BLaER1 treated with 17β-estradiol and CSF1 and Interleukin-3, amounts not matched to agents 10 nM and 100 nM (cell line): ENCODE results near the gene KLHL24.
"Not testable (repeated sequence)": the region's sequence is repeated elsewhere in the genome, so short reads cannot be mapped to it uniquely, and the experiment has no call there.

Experiments
- H3K27ac ChIP-seq, 11 experiments: shearing (Covaris generic); formaldehyde crosslinking; 2 replicates each; pipeline ENCODE4 v1.8.1; 2022
- H3K27me3 ChIP-seq, 11 experiments: shearing (Covaris generic); formaldehyde crosslinking; 2 replicates each; pipeline ENCODE4 v1.8.1; 2022
- H3K36me3 ChIP-seq, 11 experiments: shearing (Covaris generic); formaldehyde crosslinking; 2 replicates each; pipeline ENCODE4 v1.8.1; 2022
- H3K4me1 ChIP-seq, 10 experiments: shearing (Covaris generic); formaldehyde crosslinking; 2 replicates each; pipeline ENCODE4 v1.8.1; 2022
- H3K4me2 ChIP-seq, 11 experiments: shearing (Covaris generic); formaldehyde crosslinking; 2 replicates each; pipeline ENCODE4 v1.8.1; 2022
- H3K4me3 ChIP-seq, 10 experiments: shearing (Covaris generic); formaldehyde crosslinking; 2 replicates each; pipeline ENCODE4 v1.8.1; 2022
- H3K9ac ChIP-seq, 11 experiments: shearing (Covaris generic); formaldehyde crosslinking; 2 replicates each; pipeline ENCODE4 v1.8.1; 2022
- H3K9me3 ChIP-seq, 11 experiments: shearing (Covaris generic); formaldehyde crosslinking; replicated peaks in 1 of 11; 2 replicates each; pipeline ENCODE4 v1.8.1; 2022
- H4K20me1 ChIP-seq, 11 experiments: shearing (Covaris generic); formaldehyde crosslinking; 2 replicates each; pipeline ENCODE4 v1.8.1; 2022
- Cebpa-rat ChIP-seq, 11 experiments: shearing (Covaris generic); IDR thresholded peaks; 2 replicates each; pipeline ENCODE4 v1.8.1; 2022

The KLHL24 gene

DNA sequence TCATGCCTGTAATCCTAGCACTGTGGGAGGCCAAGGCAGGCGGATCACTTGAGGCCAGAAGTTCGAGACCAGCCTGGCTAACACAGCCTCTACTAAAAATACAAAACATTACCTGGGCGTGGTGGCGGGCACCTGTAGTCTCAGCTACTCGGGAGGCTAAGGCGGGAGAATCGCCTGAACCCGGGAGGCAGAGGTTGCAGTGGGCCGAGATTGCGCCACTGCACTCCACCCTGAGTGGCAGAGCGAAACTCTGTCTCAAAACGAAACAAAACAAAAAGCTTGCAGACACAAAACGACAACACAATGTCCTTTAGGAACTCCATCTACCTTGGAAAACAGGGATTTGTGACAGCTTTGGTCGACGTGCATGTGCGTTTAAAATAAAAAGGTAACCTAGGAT lies 716 bp upstream of the KLHL24 start:
- peak overlapping the region; percentile 91 to 99 (median 96); a peak in 21 of 22 replicates for H3K27ac ChIP-seq
- H3K27me3 ChIP-seq: no peaks in the 10 kb centered on the region
- H3K4me1 ChIP-seq: peaks cover 18 to 26% (median 20%) of the 10 kb centered on the region in 10 experiments
- peak overlapping the region; percentile 80 to 98 (median 94); a peak in 17 of 20 replicates for H3K4me3 ChIP-seq
- H3K4me2 ChIP-seq: peak overlapping the region; percentile 67 to 93 (median 82)
- TF ChIP-seq Cebpa-rat (IDR thresholded peaks at IDR 0.05): peak in 3 of 11 experiments; percentile 39 to 69 (median 43); a peak in 2 of 22 replicates
- H3K9ac ChIP-seq: peak overlapping the region; percentile 92 to 99 (median 97); a peak in 21 of 22 replicates
- H4K20me1 ChIP-seq: peaks cover 0 to 32% (median 0%) of the 10 kb centered on the region in 11 experiments; a peak in 5 of 22 replicates
- H3K36me3 ChIP-seq: peaks cover 0 to 11% (median 0%) of the 10 kb centered on the region in 11 experiments; a peak in 2 of 22 replicates
- H3K9me3 ChIP-seq: 0 out of 22 replicates have a peak, but pooled peaks cover 0 to 2% (median 0%) of the 10 kb centered on the region in 11 experiments

DNA sequence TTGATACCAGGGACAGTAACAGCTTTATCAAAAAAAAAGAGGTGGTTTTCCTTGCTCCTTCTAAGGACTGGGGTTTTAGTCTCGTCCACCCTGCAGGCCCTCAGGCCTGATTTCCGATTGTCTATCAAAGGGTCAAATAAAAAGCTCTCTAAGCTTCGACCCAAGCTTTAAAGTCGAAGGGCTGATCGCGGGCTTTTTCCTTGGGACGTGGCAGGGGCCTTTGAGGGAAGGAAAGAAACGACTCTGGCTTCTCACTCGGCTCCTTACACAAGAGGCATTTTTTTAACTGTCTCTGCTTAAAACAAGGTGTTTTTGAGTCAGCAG lies 354 bp upstream of the KLHL24 start:
- H3K4me1 ChIP-seq: peaks cover 18 to 26% (median 20%) of the 10 kb centered on the region in 10 experiments
- H3K9ac ChIP-seq: peak overlapping the region; percentile 92 to 99 (median 97)
- peak overlapping the region; percentile 67 to 93 (median 82) for H3K4me2 ChIP-seq
- H4K20me1 ChIP-seq: peaks cover 0 to 35% (median 0%) of the 10 kb centered on the region in 11 experiments; a peak in 5 of 22 replicates
- peak overlapping the region; percentile 80 to 98 (median 94) for H3K4me3 ChIP-seq
- 0 out of 22 replicates have a peak, but pooled peaks cover 0 to 5% (median 0%) of the 10 kb centered on the region in 11 experiments for H3K9me3 ChIP-seq
- TF ChIP-seq Cebpa-rat (IDR thresholded peaks at IDR 0.05): 0 out of 22 replicates have a peak, but pooled peaks of 1 of the 11 experiments have one; percentile 2
- peak overlapping the region; percentile 91 to 99 (median 96) for H3K27ac ChIP-seq
- H3K27me3 ChIP-seq: no peaks in the 10 kb centered on the region
- peaks cover 0 to 11% (median 0%) of the 10 kb centered on the region in 11 experiments; a peak in 2 of 22 replicates for H3K36me3 ChIP-seq

DNA sequence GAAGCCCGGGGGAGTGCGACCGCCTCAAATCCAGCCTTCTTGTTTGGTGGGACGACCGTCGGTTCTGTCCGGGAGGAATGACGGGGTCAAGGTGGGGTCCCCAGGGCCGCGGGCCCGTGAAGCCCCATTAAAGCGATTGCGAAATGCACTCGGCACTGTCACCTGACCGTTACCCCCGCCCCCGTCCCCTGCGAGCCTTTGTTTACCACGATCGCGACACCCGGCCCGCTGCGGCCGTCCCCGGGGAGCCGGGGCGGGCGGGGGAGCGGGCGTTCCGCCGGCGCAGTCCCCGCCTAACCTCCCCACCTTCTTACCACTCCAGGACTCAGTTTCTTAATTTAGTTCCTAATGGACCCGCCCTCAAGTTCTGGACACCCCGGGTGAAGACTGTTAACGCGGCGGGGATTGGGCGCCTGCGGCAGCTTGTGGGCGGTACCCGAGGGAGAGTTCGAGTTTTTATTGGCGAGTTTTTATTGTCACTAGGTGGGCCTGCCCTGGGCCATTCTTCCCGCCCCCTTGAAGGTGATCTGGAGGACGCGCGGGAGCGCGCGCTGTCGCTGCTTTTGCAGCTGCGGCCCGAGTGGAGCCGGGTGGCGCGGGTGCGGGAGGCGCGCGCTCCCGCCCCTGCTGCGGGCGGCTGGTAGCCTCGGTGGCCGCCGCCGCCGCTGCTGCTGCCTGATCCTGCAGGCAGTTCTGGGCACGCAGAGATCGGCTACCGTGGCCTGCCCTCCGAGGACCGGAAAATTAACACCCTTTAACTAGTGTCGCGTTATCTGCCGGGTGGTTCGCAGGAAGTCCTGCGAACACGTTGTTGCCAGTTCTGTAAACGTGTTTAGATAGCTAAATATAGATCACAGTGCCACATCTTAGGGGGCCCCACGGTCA lies 1.0 kb downstream of the KLHL24 start:
- H3K9ac ChIP-seq: peak overlapping the region; percentile 92 to 99 (median 97)
- peaks cover 0 to 5% (median 0%) of the 10 kb centered on the region in 11 experiments; a peak in 2 of 22 replicates for H3K9me3 ChIP-seq
- peaks cover 0 to 11% (median 0%) of the 10 kb centered on the region in 11 experiments; a peak in 4 of 22 replicates for H3K36me3 ChIP-seq
- peak overlapping the region; percentile 80 to 98 (median 94) for H3K4me3 ChIP-seq
- peak overlapping the region; percentile 91 to 99 (median 96) for H3K27ac ChIP-seq
- peaks cover 18 to 26% (median 20%) of the 10 kb centered on the region in 10 experiments for H3K4me1 ChIP-seq
- peak overlapping the region; percentile 67 to 93 (median 88) for H3K4me2 ChIP-seq
- H4K20me1 ChIP-seq: peaks cover 0 to 49% (median 3%) of the 10 kb centered on the region in 11 experiments; a peak in 8 of 22 replicates
- peak; percentile 34 to 96 (median 88); a peak in 19 of 22 replicates for TF ChIP-seq Cebpa-rat (IDR thresholded peaks at IDR 0.05)
- H3K27me3 ChIP-seq: no peaks in the 10 kb centered on the region

DNA sequence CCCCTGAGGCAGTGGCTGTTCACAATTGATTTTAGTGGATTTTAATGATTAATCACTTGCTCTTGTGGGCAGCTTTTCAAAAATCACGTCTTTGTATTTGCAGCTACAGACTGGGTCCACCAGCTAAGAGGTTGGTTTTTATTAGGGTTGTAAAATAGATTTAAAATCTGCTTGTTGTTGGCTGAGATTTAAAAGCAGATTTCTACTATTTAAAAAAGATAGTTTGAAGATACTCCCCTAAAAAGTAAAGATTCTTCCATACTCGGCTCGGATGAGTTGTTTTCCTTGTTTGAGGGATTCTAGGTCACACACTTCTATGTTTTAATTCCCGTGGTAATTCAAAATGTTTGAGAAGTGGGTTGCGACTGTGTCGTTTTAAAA lies 1.7 kb downstream of the KLHL24 start:
- no peaks in the 10 kb centered on the region for H3K27me3 ChIP-seq
- no peak for TF ChIP-seq Cebpa-rat (IDR thresholded peaks at IDR 0.05)
- peaks cover 0 to 15% (median 0%) of the 10 kb centered on the region in 11 experiments; a peak in 5 of 22 replicates for H3K36me3 ChIP-seq
- H3K27ac ChIP-seq: peak overlapping the region; percentile 91 to 99 (median 96); a peak in 21 of 22 replicates
- peaks cover 18 to 26% (median 20%) of the 10 kb centered on the region in 10 experiments for H3K4me1 ChIP-seq
- H3K4me3 ChIP-seq: peak overlapping the region; percentile 80 to 98 (median 94)
- peaks cover 0 to 55% (median 8%) of the 10 kb centered on the region in 11 experiments; a peak in 9 of 22 replicates for H4K20me1 ChIP-seq
- H3K9me3 ChIP-seq: peaks cover 0 to 5% (median 0%) of the 10 kb centered on the region in 11 experiments; a peak in 2 of 22 replicates
- H3K9ac ChIP-seq: peak overlapping the region; percentile 92 to 99 (median 97)
- peak overlapping the region; percentile 67 to 93 (median 88) for H3K4me2 ChIP-seq

GRCh38 chr3:183637633-183638032 lies 2.2 kb downstream of the KLHL24 start:
- peak overlapping the region; percentile 80 to 98 (median 94); a peak in 19 of 20 replicates for H3K4me3 ChIP-seq

DNA sequence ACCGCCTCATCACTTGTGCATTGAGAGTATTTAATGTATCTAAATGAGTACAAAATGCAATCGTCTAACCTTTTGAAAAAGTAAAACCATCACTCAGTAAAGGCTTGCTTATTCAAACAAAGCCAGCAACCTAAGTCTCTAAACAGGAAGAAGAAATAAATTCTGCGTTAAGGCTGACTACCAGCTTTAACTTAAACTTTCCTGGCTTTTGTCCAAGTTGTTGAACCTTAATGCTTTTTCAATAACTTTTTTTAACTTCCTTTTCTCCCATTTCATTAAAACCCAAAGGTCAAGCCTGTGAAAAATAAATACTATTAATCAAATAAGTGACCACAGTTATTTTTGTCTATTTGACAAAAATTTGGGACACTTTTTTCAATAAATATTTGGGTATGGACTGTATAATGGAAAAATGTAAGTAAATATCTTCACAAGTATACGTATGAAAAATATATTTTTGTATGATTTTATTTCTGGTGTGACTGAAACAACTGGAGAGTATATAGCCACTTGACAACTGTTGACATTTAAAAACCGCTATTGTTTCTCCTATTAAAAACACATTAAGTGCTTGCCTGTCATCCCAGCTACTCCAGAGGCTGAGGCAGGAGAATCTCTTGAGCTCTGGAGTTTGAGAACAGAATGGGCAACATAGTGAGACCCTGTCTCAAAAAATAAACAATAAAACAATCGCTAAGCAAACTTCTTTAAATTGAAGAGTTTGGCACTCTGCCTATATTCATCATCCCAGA lies 2.9 kb downstream of the KLHL24 start:
- Histone ChIP-seq H3K36me3 (peaks cover 0 to 21% (median 6%) of the 10 kb centered on the region in 11 experiments; a peak in 10 of 22 replicates), H3K27me3 (no peaks in the 10 kb centered on the region), H3K4me1 (peaks cover 18 to 26% (median 20%) of the 10 kb centered on the region in 10 experiments), H4K20me1 (peaks cover 0 to 67% (median 13%) of the 10 kb centered on the region in 11 experiments; a peak in 9 of 22 replicates), H3K27ac (peak overlapping the region in 4 of 11 experiments; percentile 92 to 97 (median 94); a peak in 5 of 22 replicates), H3K4me3 (0 out of 20 replicates have a peak overlapping the region, but pooled peaks of 2 of the 10 experiments have one; percentile 93 to 95), H3K4me2 (peak overlapping the region; percentile 67 to 93 (median 88)), H3K9ac (peak overlapping the region in 4 of 11 experiments; percentile 92 to 99 (median 95); a peak in 5 of 22 replicates), H3K9me3 (peaks cover 0 to 5% (median 0%) of the 10 kb centered on the region in 11 experiments; a peak in 2 of 22 replicates)
- no peak for TF ChIP-seq Cebpa-rat (IDR thresholded peaks at IDR 0.05)

More at GRCh38 chr3:183637633-183638032, 2.2 kb downstream of the KLHL24 start:
- H4K20me1 ChIP-seq: peaks cover 0 to 61% (median 8%) of the 10 kb centered on the region in 11 experiments; a peak in 9 of 22 replicates
- peak overlapping the region; percentile 67 to 93 (median 88) for H3K4me2 ChIP-seq
- peak overlapping the region in 10 of 11 experiments; percentile 91 to 99 (median 96); a peak in 19 of 22 replicates for H3K27ac ChIP-seq
- not testable (repeated sequence) for H3K9me3 ChIP-seq, H3K27me3 ChIP-seq
- peaks cover 18 to 26% (median 20%) of the 10 kb centered on the region in 10 experiments for H3K4me1 ChIP-seq
- H3K36me3 ChIP-seq: peaks cover 0 to 16% (median under 1%) of the 10 kb centered on the region in 11 experiments; a peak in 6 of 22 replicates
- peak overlapping the region; percentile 92 to 99 (median 97); a peak in 21 of 22 replicates for H3K9ac ChIP-seq

DNA sequence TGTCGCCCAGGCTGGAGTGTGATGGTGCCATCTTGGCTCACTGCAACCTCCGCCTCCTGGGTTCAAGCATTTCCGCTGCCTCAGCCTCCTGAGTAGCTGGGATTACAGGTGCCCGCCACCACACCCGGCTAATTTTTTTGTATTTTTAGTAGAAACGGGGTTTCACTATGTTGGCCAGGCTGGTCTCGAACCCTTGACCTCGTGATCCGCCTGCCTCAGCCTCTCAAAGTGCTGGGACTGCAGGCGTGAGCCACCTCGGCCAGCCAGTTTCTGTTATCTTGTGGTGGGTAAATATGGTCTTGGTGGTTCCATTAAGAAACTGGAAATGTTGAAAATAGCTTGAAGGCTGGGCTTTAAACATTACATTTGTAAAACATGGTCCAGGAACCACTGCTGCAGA lies 5.2 kb downstream of the KLHL24 start:
- peaks cover 15 to 45% (median 28%) of the 10 kb centered on the region in 11 experiments; a peak in 21 of 22 replicates for H3K36me3 ChIP-seq
- peaks cover 11 to 19% (median 13%) of the 10 kb centered on the region in 10 experiments for H3K4me1 ChIP-seq
- not testable (repeated sequence) for H3K27ac ChIP-seq, H3K4me3 ChIP-seq, H3K27me3 ChIP-seq, H3K4me2 ChIP-seq, H3K9ac ChIP-seq
- peaks cover 0 to 90% (median 13%) of the 10 kb centered on the region in 11 experiments; a peak in 10 of 22 replicates for H4K20me1 ChIP-seq
- peaks cover under 1 to 12% (median 6%) of the 10 kb centered on the region in 11 experiments; a peak in 10 of 22 replicates for H3K9me3 ChIP-seq

- no peak overlapping the region for H3K4me3 ChIP-seq
- H4K20me1 ChIP-seq: peaks cover 0 to 97% (median 12%) of the 10 kb centered on the region in 11 experiments; a peak in 10 of 22 replicates
- no peak overlapping the region for H3K27ac ChIP-seq
- H3K4me1 ChIP-seq: peaks cover 11 to 19% (median 13%) of the 10 kb centered on the region in 10 experiments
- no peak overlapping the region for H3K4me2 ChIP-seq
- no peak overlapping the region for H3K9ac ChIP-seq
- H3K9me3 ChIP-seq: peaks cover 7 to 24% (median 17%) of the 10 kb centered on the region in 11 experiments; a peak in 19 of 22 replicates
- no peak for TF ChIP-seq Cebpa-rat (IDR thresholded peaks at IDR 0.05)
- H3K27me3 ChIP-seq: no peaks in the 10 kb centered on the region
- H3K36me3 ChIP-seq: peaks cover 26 to 57% (median 41%) of the 10 kb centered on the region in 11 experiments
Measured at GRCh38 chr3:183641882-183642281, 6.5 kb downstream of the KLHL24 start.
